Islet of Langerhans (tissue), 1 donor: ENCODE measurements around the gene TMEM183A.
"Not testable (repeated sequence)": the region's sequence is repeated elsewhere in the genome, so short reads cannot be mapped to it uniquely, and the experiment has no call there.

ENCODE experiments used
- FAIRE-seq: peaks from one replicate; lab custom pipeline; 2011; peaks lifted over from hg19 to GRCh38; lab: Jason Lieb, UNC

The TMEM183A gene

GRCh38 chr1:202987922-202988583, 19.1 kb upstream of the TMEM183A start:
- FAIRE-seq = no peak

GRCh38 chr1:202989879-202990278, 17.3 kb upstream of the TMEM183A start:
- FAIRE-seq = no peak

GRCh38 chr1:202991112-202991511, 16.1 kb upstream of the TMEM183A start:
- FAIRE-seq = no peak

GRCh38 chr1:202994756-202995155, 12.4 kb upstream of the TMEM183A start:
- no peak for FAIRE-seq

GRCh38 chr1:202998836-202999750, 8.1 kb upstream of the TMEM183A start:
- no peak for FAIRE-seq

GRCh38 chr1:203000217-203000944, 6.8 kb upstream of the TMEM183A start:
- FAIRE-seq = no peak

GRCh38 chr1:203001986-203002385, 5.2 kb upstream of the TMEM183A start:
- no peak for FAIRE-seq

- no peak for FAIRE-seq
These were observed 4.2 kb upstream of the TMEM183A start for GRCh38 chr1:203002951-203003350.

GRCh38 chr1:203005395-203006142, 1.6 kb upstream of the TMEM183A start:
- FAIRE-seq = not testable (repeated sequence)

GRCh38 chr1:203009185-203009584, 2.0 kb downstream of the TMEM183A start:
- no peak for FAIRE-seq

- FAIRE-seq = no peak
These were observed 4.4 kb downstream of the TMEM183A start for GRCh38 chr1:203011582-203011981.

GRCh38 chr1:203017061-203017460, 9.9 kb downstream of the TMEM183A start:
- no peak for FAIRE-seq

GRCh38 chr1:203017692-203018091, 10.5 kb downstream of the TMEM183A start:
- no peak for FAIRE-seq

GRCh38 chr1:203022855-203023254, 15.7 kb downstream of the TMEM183A start:
- FAIRE-seq = not testable (repeated sequence)

- FAIRE-seq = no peak
These were observed 18.5 kb downstream of the TMEM183A start for GRCh38 chr1:203025686-203026030.

GRCh38 chr1:203026031-203026665, 19.0 kb downstream of the TMEM183A start, which contains the start of gene PPFIA4:
PPFIA4 (plus strand) TSS chr1:203026491; CDS start chr1:203039009, 12,518 bp downstream.
- no peak for FAIRE-seq

- no peak for FAIRE-seq
These were observed 19.8 kb downstream of the TMEM183A start for GRCh38 chr1:203026666-203027663.

- FAIRE-seq = no peak
These were observed 21.1 kb downstream of the TMEM183A start for GRCh38 chr1:203028067-203028783.

- FAIRE-seq = no peak
These were observed 21.8 kb downstream of the TMEM183A start for GRCh38 chr1:203028784-203029553.
